Body of pancreas (tissue), 4 donors: ENCODE data around the gene EPB42. TPM values are rescaled to one million over a fixed set of nuclear protein-coding genes. Genes with fewer than 3 reads are reported as not detected.
A peak's percentile ranks its signal among the peaks of the same experiment; 100 is the strongest.

Source experiments
- ATAC-seq: fragments of 150-250 bp; one replicate; pipeline ENCODE4 v1.9.1; 2016
- DNase-seq, 4 donors: peaks; one replicate each; pipeline ENCODE4 v3.0.0-alpha.2; 2019
- H3K27ac ChIP-seq, 4 donors: fragments of 200-600 bp; sonication (generic); 1 replicate in 3 of 4; 2 replicates in 1 of 4; pipeline versions ENCODE4 v1.5.1 to v1.6.1; 2016 to 2019; ENCODE audit warnings: mild to moderate bottlenecking in 1 of 4, mixed read lengths in 1 of 4, moderate library complexity in 1 of 4
- H3K27me3 ChIP-seq, 2 donors: fragments of 200-600 bp; sonication (generic); one replicate each; pipeline ENCODE4 v1.6.0; 2016; ENCODE audit warnings: mild to moderate bottlenecking in 1 of 2
- H3K36me3 ChIP-seq, 2 donors: fragments of 200-600 bp; sonication (generic); replicated peaks in 1 of 2; 2 replicates each; pipeline ENCODE4 v1.5.1; 2016; ENCODE audit warnings: low read depth in 2 of 2; ENCODE audit not compliant: insufficient read depth in 1 of 2
- H3K4me1 ChIP-seq: fragments of 200-600 bp; sonication (generic); one replicate; pipeline ENCODE4 v1.6.0; 2016
- H3K4me3 ChIP-seq, 2 donors: fragments of 200-600 bp; sonication (generic); 1 replicate in 1 of 2; 2 replicates in 1 of 2; pipeline ENCODE4 v1.5.1; 2016 to 2019
- H3K9me3 ChIP-seq, 3 donors: fragments of 200-600 bp; sonication (generic); 1 replicate in 2 of 3; 2 replicates in 1 of 3; pipeline ENCODE4 v1.5.1; 2016
- POLR2A ChIP-seq, 3 donors: fragments of 450-650 bp; IDR thresholded peaks; one replicate each; pipeline ENCODE4 v1.6.1; 2016; ENCODE audit warnings: antibody characterized with exemption in 3 of 3, mild to moderate bottlenecking in 2 of 3
- WGBS, 2 donors: methylation state at CpG; one replicate each; pipeline ENCODE4 v1.1.5; 2017; 5-methylcytosine and 5-hydroxymethylcytosine counted together
- intact Hi-C: fragments of 100-400 bp; cut with DNase I; formaldehyde crosslinking; loops from one replicate; pipeline ENCODE4 v1.15.1; 2023
- total RNA-seq, 2 donors: library from RNA; depleted of rRNA; stranded (reverse); fragments of >200 nt; gene quantifications; one replicate each; pipeline ENCODE4 v1.1.0, GENCODE V29; 2016
- TF ChIP-seq, protein P1 (sequence below), 7 experiments: fragments of 450-650 bp in 4 of 7; fragments of 200-600 bp in 3 of 7; sonication (generic) in 3 of 7; IDR thresholded peaks; one replicate each; pipeline ENCODE4 v1.5.1; 2016 to 2019; ENCODE audit warnings: antibody characterized with exemption in 7 of 7

Gene EPB42
- total RNA-seq, 2 donors from 2014 or later, result not detected

GRCh38 chr15:43235536-43235935, 14.7 kb upstream of the EPB42 start:
- H3K27ac ChIP-seq, result no peak overlapping the region
- DNase-seq (no peak), ATAC-seq (no peak)
- no peaks in the 10 kb centered on the region for H3K36me3 ChIP-seq
- intact Hi-C loops, result no loop called here
- no peak for TF ChIP-seq POLR2A (IDR thresholded peaks at IDR 0.05)
- TF ChIP-seq, protein P1, sequence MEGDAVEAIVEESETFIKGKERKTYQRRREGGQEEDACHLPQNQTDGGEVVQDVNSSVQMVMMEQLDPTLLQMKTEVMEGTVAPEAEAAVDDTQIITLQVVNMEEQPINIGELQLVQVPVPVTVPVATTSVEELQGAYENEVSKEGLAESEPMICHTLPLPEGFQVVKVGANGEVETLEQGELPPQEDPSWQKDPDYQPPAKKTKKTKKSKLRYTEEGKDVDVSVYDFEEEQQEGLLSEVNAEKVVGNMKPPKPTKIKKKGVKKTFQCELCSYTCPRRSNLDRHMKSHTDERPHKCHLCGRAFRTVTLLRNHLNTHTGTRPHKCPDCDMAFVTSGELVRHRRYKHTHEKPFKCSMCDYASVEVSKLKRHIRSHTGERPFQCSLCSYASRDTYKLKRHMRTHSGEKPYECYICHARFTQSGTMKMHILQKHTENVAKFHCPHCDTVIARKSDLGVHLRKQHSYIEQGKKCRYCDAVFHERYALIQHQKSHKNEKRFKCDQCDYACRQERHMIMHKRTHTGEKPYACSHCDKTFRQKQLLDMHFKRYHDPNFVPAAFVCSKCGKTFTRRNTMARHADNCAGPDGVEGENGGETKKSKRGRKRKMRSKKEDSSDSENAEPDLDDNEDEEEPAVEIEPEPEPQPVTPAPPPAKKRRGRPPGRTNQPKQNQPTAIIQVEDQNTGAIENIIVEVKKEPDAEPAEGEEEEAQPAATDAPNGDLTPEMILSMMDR (IDR thresholded peaks at IDR 0.05), result no peak
- H3K4me1 ChIP-seq, result no peaks in the 10 kb centered on the region
- H3K4me3 ChIP-seq, result no peak overlapping the region
- H3K9me3 ChIP-seq, result no peaks in the 10 kb centered on the region
- H3K27me3 ChIP-seq, result no peaks in the 10 kb centered on the region
- WGBS, 2 donors, result 81 to 88% methylated on average over 2 to 6 of the region's 6 CpGs

DNA sequence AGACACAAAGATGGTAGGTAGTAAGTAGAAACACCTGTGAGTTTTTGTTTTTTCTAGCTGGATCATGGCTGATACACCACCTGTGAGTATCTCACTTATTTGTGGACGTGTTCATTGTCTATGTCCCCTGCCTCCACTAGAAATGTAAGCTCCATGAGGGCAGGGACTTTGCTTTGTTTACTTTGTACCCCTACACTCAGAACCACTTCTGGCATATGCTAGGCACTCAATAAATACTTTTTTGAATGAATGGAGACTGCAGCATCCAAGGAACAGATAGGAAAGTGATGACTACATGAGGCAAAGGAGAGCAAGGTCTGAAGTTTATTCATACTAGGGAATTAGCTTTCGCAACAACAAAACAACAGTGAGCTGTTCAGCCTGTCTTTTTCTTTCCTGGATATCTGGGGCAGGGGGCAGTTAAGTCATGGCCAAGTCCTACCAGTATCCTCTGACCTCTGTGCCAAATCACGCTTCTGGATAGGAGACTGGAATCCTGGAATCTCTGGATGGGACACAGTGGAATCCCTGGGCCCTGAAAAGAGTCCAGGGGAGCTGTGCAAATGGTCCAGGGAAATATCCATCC, 11.6 kb upstream of the EPB42 start:
- Histone ChIP-seq H3K36me3 (no peaks in the 10 kb centered on the region), H3K27ac (no peak overlapping the region), H3K4me1 (no peaks in the 10 kb centered on the region), H3K27me3 (no peaks in the 10 kb centered on the region), H3K9me3 (no peaks in the 10 kb centered on the region), H3K4me3 (no peak overlapping the region)
- no peak for DNase-seq
- ATAC-seq, result no peak
- 81% methylated on average over 3 of the region's 3 CpGs for WGBS, 2 donors
- intact Hi-C loops, result no loop called here
- TF ChIP-seq POLR2A (IDR thresholded peaks at IDR 0.05), result no peak
- TF ChIP-seq, protein P1 (IDR thresholded peaks at IDR 0.05), result no peak

GRCh38 chr15:43230640-43231115, 9.9 kb upstream of the EPB42 start:
- intact Hi-C loops, result no loop called here
- H3K9me3 ChIP-seq, result no peaks in the 10 kb centered on the region
- no peaks in the 10 kb centered on the region for H3K4me1 ChIP-seq
- DNase-seq (peak in 3 of 4 donors; percentile 13 to 41 (median 22)), ATAC-seq (peak; percentile 52)
- no peaks in the 10 kb centered on the region for H3K27me3 ChIP-seq
- 47 to 71% methylated on average over 2 of the region's 2 CpGs for WGBS, 2 donors
- H3K27ac ChIP-seq, result no peak overlapping the region
- no peak for TF ChIP-seq POLR2A (IDR thresholded peaks at IDR 0.05)
- TF ChIP-seq, protein P1 (IDR thresholded peaks at IDR 0.05), result no peak
- no peak overlapping the region for H3K4me3 ChIP-seq
- H3K36me3 ChIP-seq, result no peaks in the 10 kb centered on the region

GRCh38 chr15:43229977-43230376, 9.2 kb upstream of the EPB42 start:
- WGBS, 2 donors, result 68 to 75% methylated on average over 5 of the region's 5 CpGs
- no peaks in the 10 kb centered on the region for H3K27me3 ChIP-seq
- no peak overlapping the region for H3K4me3 ChIP-seq
- ATAC-seq (no peak), DNase-seq (no peak)
- no peaks in the 10 kb centered on the region for H3K36me3 ChIP-seq
- no peaks in the 10 kb centered on the region for H3K4me1 ChIP-seq
- H3K9me3 ChIP-seq, result no peaks in the 10 kb centered on the region
- TF ChIP-seq, protein P1 (IDR thresholded peaks at IDR 0.05), result no peak
- TF ChIP-seq POLR2A (IDR thresholded peaks at IDR 0.05), result no peak
- intact Hi-C loops, result loop anchor here (5.0 kb wide), 1 partner anchor 52 kb away; no protein-coding TSS in a partner anchor
- H3K27ac ChIP-seq, result peak overlapping the region in 1 of 4 donors; percentile 20
